DOHH2 (cell line): Measurements from ENCODE around the gene PRDM5.

Experiments used
- EZH2phosphoT487 ChIP-seq: fragments of 200-600 bp; sonication (generic); IDR thresholded peaks from 2 replicates; pipeline ENCODE4 v1.6.1; 2017; ENCODE audit warnings: borderline replicate concordance, mild to moderate bottlenecking, antibody characterized with exemption, low read length, moderate library complexity, mixed read lengths
- TF ChIP-seq, protein P1 (sequence below): fragments of 200-600 bp; sonication (generic); IDR thresholded peaks from one replicate; pipeline ENCODE4 v1.5.1; 2014; ENCODE audit warnings: antibody characterized with exemption, mild to moderate bottlenecking, low read depth, low read length; ENCODE audit not compliant: poor library complexity, severe bottlenecking

DNA sequence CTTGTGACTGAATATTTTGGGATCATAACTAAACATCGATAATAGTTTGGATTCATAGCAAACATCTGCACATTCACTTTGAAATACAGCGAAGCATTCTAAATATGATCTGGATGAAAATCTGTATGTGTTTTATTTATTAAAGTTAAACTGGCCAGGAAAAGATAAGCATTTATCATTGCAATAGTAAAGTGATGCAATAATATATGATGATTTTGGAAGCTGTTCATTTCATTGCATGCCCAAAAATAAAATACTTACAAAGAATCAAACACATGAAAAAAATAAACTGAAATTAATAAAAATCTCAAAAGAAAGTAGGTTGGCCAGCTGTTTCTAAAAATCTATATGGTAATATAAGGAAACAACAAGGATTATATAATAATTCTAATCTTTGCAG is 1.9 kb downstream of the PRDM5 start:
- TF ChIP-seq, protein P1, sequence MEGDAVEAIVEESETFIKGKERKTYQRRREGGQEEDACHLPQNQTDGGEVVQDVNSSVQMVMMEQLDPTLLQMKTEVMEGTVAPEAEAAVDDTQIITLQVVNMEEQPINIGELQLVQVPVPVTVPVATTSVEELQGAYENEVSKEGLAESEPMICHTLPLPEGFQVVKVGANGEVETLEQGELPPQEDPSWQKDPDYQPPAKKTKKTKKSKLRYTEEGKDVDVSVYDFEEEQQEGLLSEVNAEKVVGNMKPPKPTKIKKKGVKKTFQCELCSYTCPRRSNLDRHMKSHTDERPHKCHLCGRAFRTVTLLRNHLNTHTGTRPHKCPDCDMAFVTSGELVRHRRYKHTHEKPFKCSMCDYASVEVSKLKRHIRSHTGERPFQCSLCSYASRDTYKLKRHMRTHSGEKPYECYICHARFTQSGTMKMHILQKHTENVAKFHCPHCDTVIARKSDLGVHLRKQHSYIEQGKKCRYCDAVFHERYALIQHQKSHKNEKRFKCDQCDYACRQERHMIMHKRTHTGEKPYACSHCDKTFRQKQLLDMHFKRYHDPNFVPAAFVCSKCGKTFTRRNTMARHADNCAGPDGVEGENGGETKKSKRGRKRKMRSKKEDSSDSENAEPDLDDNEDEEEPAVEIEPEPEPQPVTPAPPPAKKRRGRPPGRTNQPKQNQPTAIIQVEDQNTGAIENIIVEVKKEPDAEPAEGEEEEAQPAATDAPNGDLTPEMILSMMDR = no peak
- TF ChIP-seq EZH2phosphoT487 = no peak
